RWPE2 (cell line): ENCODE results near the gene ERBB4.

Experiments used
- ATAC-seq: fragments of 200-7000 bp; cut with Tn5 transposase; 3 replicates; pipeline ENCODE4 v1.9.1; 2021; ENCODE audit warnings: low read depth
- DNase-seq: peaks from one replicate; pipeline ENCODE4 v3.0.0-alpha.2; 2020; ENCODE audit warnings: low spot score
- H3K27ac ChIP-seq: fragments of 450-650 bp; 2 replicates; pipeline ENCODE4 v1.5.1; 2017; ENCODE audit warnings: mild to moderate bottlenecking; ENCODE audit not compliant: poor library complexity, severe bottlenecking
- H3K27me3 ChIP-seq: fragments of 250-450 bp; sonication (Bioruptor Pico); 2 replicates; pipeline ENCODE4 v1.5.1; 2021; ENCODE audit warnings: mild to moderate bottlenecking, moderate library complexity; ENCODE audit not compliant: insufficient read depth, poor library complexity, severe bottlenecking
- H3K36me3 ChIP-seq: fragments of 250-450 bp; sonication (Bioruptor Pico); 2 replicates; pipeline ENCODE4 v1.5.1; 2020; ENCODE audit warnings: low read depth, mild to moderate bottlenecking, moderate library complexity
- H3K4me1 ChIP-seq: fragments of 250-450 bp; sonication (Bioruptor Pico); 2 replicates; pipeline ENCODE4 v1.5.1; 2021; ENCODE audit warnings: mild to moderate bottlenecking, moderate library complexity; ENCODE audit not compliant: insufficient read depth, poor library complexity, severe bottlenecking
- H3K4me3 ChIP-seq: fragments of 250-450 bp; sonication (Bioruptor Pico); 2 replicates; pipeline ENCODE4 v1.5.1; 2021; ENCODE audit warnings: mild to moderate bottlenecking, moderate library complexity; ENCODE audit not compliant: severe bottlenecking
- H3K9me3 ChIP-seq: fragments of 250-450 bp; sonication (Bioruptor Pico); 2 replicates; pipeline ENCODE4 v1.5.1; 2021; ENCODE audit warnings: mild to moderate bottlenecking, moderate library complexity; ENCODE audit not compliant: severe bottlenecking
- TF ChIP-seq, protein P1 (sequence below): fragments of 450-650 bp; IDR thresholded peaks from one replicate; pipeline ENCODE4 v1.5.1; 2017; ENCODE audit warnings: mild to moderate bottlenecking, moderate library complexity; ENCODE audit not compliant: poor library complexity, severe bottlenecking

Gene ERBB4

DNA sequence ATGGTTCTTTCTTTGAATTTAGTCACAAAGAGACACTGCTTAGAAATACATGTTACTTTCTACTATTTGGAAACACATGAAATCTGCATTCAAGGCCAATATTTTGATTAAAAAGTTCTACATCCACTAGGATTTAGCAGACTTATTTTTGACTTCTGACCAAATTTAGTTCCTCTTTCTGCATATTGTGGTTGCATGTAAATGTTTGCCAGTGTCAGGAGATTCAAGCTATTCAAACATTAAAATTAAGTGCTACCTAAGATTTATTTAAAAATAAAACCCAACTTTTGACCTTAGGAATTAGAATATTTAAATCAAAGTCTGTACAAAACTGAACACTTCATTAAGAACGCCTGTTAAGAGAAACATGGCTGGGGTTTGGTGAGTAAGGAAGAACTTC lies 1091.1 kb downstream of the ERBB4 start:
- TF ChIP-seq, protein P1, sequence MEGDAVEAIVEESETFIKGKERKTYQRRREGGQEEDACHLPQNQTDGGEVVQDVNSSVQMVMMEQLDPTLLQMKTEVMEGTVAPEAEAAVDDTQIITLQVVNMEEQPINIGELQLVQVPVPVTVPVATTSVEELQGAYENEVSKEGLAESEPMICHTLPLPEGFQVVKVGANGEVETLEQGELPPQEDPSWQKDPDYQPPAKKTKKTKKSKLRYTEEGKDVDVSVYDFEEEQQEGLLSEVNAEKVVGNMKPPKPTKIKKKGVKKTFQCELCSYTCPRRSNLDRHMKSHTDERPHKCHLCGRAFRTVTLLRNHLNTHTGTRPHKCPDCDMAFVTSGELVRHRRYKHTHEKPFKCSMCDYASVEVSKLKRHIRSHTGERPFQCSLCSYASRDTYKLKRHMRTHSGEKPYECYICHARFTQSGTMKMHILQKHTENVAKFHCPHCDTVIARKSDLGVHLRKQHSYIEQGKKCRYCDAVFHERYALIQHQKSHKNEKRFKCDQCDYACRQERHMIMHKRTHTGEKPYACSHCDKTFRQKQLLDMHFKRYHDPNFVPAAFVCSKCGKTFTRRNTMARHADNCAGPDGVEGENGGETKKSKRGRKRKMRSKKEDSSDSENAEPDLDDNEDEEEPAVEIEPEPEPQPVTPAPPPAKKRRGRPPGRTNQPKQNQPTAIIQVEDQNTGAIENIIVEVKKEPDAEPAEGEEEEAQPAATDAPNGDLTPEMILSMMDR, result no peak
- H3K4me1 ChIP-seq, result no peaks in the 10 kb centered on the region
- DNase-seq (no peak), ATAC-seq (no peak)
- H3K27me3 ChIP-seq, result no peaks in the 10 kb centered on the region
- H3K9me3 ChIP-seq, result no peaks in the 10 kb centered on the region
- H3K36me3 ChIP-seq, result no peaks in the 10 kb centered on the region
- H3K27ac ChIP-seq, result no peak overlapping the region
- no peak overlapping the region for H3K4me3 ChIP-seq

DNA sequence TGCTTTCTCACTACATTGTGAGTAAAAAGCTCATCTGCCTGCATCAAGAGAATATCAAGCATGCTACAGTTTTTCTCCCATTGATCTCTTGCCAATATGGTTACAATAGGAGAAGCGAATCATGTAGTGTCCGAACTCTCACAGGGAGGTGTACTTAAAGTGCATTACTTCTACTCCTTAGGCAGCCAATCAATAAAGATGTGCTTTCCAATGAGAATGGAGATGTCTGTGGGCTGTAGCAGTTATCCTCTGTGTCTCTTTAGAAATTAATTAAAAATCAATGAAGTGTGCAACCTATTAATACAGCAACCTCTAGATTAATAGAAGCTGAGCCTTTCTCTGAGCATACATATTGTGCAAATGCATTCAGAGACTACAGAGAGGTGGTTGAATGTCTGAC lies 1098.5 kb downstream of the ERBB4 start:
- ATAC-seq (no peak), DNase-seq (no peak)
- TF ChIP-seq, protein P1, result no peak
- no peak overlapping the region for H3K27ac ChIP-seq
- no peaks in the 10 kb centered on the region for H3K36me3 ChIP-seq
- no peaks in the 10 kb centered on the region for H3K27me3 ChIP-seq
- H3K4me3 ChIP-seq, result no peak overlapping the region
- no peaks in the 10 kb centered on the region for H3K9me3 ChIP-seq
- no peaks in the 10 kb centered on the region for H3K4me1 ChIP-seq

DNA sequence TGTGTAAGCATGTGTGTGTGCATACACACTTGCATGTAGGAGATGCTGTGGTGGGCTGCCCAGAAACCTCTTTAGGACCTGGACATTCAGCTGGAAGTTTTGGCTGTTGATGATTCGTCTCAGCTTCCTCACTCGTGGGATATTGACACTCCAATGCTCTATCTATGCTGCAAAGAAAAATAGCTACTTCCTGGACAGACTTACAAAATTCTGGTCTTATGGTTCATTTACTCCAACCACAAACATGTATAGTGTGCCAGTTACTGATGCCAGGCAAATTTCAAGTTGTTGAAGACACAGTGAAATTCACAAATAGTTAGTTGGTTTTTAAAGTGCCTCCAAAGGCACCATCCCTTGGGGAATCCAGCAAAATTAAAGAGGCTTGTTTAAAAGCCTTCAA lies 1099.6 kb downstream of the ERBB4 start:
- Histone ChIP-seq H3K27me3 (no peaks in the 10 kb centered on the region), H3K9me3 (no peaks in the 10 kb centered on the region), H3K27ac (no peak overlapping the region), H3K36me3 (no peaks in the 10 kb centered on the region), H3K4me1 (no peaks in the 10 kb centered on the region), H3K4me3 (no peak overlapping the region)
- ATAC-seq (no peak), DNase-seq (no peak)
- TF ChIP-seq, protein P1, result no peak

DNA sequence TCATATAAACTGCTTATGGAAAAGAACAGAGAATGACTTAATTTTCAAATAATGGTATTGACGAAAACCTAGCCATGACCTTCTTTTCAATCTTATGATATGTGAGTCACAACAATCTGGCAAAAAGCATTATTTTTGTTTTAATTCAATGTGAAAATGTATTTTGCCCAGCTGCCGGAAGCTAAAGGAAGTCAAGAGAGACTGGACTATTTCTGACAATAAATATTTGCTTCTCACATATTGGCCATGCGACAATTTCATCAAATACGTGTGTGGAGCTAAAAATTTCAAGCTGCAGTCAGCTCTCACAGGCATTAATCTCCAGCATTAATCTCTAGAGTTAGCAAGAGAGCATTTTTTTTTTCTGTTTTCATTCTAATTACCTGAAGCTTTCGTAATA lies 1101.2 kb downstream of the ERBB4 start:
- no peak for ATAC-seq
- Histone ChIP-seq H3K9me3 (no peaks in the 10 kb centered on the region), H3K36me3 (no peaks in the 10 kb centered on the region), H3K27ac (no peak overlapping the region), H3K4me1 (no peaks in the 10 kb centered on the region), H3K27me3 (no peaks in the 10 kb centered on the region), H3K4me3 (no peak overlapping the region)
- no peak for DNase-seq
- TF ChIP-seq, protein P1, result no peak

DNA sequence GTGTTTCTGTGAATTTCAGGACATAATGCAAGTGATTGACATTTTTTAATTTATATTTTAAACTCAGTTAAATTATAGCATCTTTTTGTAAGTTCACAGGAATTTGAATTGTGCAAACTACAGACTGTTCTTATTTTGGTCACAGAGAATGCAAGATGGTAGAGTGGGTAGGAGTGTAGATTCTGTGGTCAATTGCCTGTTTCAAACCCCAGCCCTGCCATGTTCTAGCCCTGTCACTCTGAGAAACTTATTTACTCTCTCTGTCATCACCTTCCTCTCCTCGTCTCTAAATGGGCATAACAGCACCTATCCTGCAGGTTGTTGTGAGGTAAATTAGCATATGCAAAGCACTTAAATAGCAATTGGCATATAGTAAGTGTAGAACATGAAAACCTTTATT lies 1102.4 kb downstream of the ERBB4 start:
- no peaks in the 10 kb centered on the region for H3K27me3 ChIP-seq
- no peak overlapping the region for H3K4me3 ChIP-seq
- no peaks in the 10 kb centered on the region for H3K4me1 ChIP-seq
- TF ChIP-seq, protein P1, result no peak
- ATAC-seq (no peak), DNase-seq (no peak)
- no peaks in the 10 kb centered on the region for H3K9me3 ChIP-seq
- H3K36me3 ChIP-seq, result no peaks in the 10 kb centered on the region
- no peak overlapping the region for H3K27ac ChIP-seq
